DOHH2 (cell line): ENCODE results near the gene TRIM9.

ENCODE experiments used
- EZH2phosphoT487 ChIP-seq: fragments of 200-600 bp; sonication (generic); IDR thresholded peaks from 2 replicates; pipeline ENCODE4 v1.6.1; 2017; ENCODE audit warnings: borderline replicate concordance, mild to moderate bottlenecking, antibody characterized with exemption, low read length, moderate library complexity, mixed read lengths
- TF ChIP-seq, protein P1 (sequence below): fragments of 200-600 bp; sonication (generic); IDR thresholded peaks from one replicate; pipeline ENCODE4 v1.5.1; 2014; ENCODE audit warnings: antibody characterized with exemption, mild to moderate bottlenecking, low read depth, low read length; ENCODE audit not compliant: poor library complexity, severe bottlenecking

- TF ChIP-seq, protein P1, sequence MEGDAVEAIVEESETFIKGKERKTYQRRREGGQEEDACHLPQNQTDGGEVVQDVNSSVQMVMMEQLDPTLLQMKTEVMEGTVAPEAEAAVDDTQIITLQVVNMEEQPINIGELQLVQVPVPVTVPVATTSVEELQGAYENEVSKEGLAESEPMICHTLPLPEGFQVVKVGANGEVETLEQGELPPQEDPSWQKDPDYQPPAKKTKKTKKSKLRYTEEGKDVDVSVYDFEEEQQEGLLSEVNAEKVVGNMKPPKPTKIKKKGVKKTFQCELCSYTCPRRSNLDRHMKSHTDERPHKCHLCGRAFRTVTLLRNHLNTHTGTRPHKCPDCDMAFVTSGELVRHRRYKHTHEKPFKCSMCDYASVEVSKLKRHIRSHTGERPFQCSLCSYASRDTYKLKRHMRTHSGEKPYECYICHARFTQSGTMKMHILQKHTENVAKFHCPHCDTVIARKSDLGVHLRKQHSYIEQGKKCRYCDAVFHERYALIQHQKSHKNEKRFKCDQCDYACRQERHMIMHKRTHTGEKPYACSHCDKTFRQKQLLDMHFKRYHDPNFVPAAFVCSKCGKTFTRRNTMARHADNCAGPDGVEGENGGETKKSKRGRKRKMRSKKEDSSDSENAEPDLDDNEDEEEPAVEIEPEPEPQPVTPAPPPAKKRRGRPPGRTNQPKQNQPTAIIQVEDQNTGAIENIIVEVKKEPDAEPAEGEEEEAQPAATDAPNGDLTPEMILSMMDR: no peak
- no peak for TF ChIP-seq EZH2phosphoT487
Observed at GRCh38 chr14:51056421-51056820, 38.5 kb downstream of the TRIM9 start.
